ENCODE data around the gene LNPEP.

GRCh38 chr5:97000391-97000790 lies 64.5 kb downstream of the LNPEP start:
- TF ChIP-seq CTCF (IDR thresholded peaks at IDR 0.05; ENCODE audit: low read depth, low read length, poor library complexity, severe bottlenecking), result no peak
- no peak for TF ChIP-seq EZH2phosphoT487 (IDR thresholded peaks at IDR 0.05; ENCODE audit: borderline replicate concordance, low read length)
